Lower leg skin (tissue), 3 donors: ENCODE data around the gene NPIPA1.
"Not testable (repeated sequence)": the region's sequence is repeated elsewhere in the genome, so short reads cannot be mapped to it uniquely, and the experiment has no call there.

ENCODE experiments used
- CTCF ChIP-seq, 3 donors: fragments of 450-650 bp; IDR thresholded peaks; one replicate each; pipeline ENCODE4 v1.5.1; 2016; ENCODE audit warnings: antibody characterized with exemption in 3 of 3, mild to moderate bottlenecking in 3 of 3, moderate library complexity in 2 of 3
- POLR2A ChIP-seq, 2 donors: fragments of 450-650 bp; IDR thresholded peaks; one replicate each; pipeline ENCODE4 v1.6.1; 2016 to 2017; ENCODE audit warnings: antibody characterized with exemption in 2 of 2, mild to moderate bottlenecking in 1 of 2, moderate library complexity in 1 of 2

- not testable (repeated sequence) for TF ChIP-seq CTCF, POLR2A (IDR thresholded peaks at IDR 0.05)
These were observed 59.5 kb downstream of the NPIPA1 start for GRCh38 chr16:14996702-14997101.
